Liver (tissue), 3 donors: ENCODE results near the gene RPS6KB1.

Source experiments
- ATF3 ChIP-seq: IDR thresholded peaks from 2 replicates; pipeline ENCODE4 v1.6.1; 2016; ENCODE audit warnings: antibody characterized with exemption
- CTCF ChIP-seq: fragments of 150-350 bp; IDR thresholded peaks from 2 replicates; pipeline ENCODE4 v1.5.1; 2017; ENCODE audit warnings: improper control_type of control experiment, low read depth, low read length; ENCODE audit not compliant: missing input control
- MAX ChIP-seq: IDR thresholded peaks from 2 replicates; pipeline ENCODE4 v1.6.1; 2016; ENCODE audit warnings: antibody characterized with exemption
- REST ChIP-seq: IDR thresholded peaks from 2 replicates; pipeline ENCODE4 v1.6.1; 2016; ENCODE audit warnings: antibody characterized with exemption, mild to moderate bottlenecking
- RXRA ChIP-seq, 2 donors: IDR thresholded peaks; 2 replicates each; pipeline ENCODE4 v1.6.1; 2017 to 2018; ENCODE audit warnings: antibody characterized with exemption in 2 of 2, mild to moderate bottlenecking in 1 of 2
- donor health status: healthy.
- donor health status: healthy.

- no peak for TF ChIP-seq CTCF
- TF ChIP-seq RXRA (IDR thresholded peaks at IDR 0.05), result no peak
- no peak for TF ChIP-seq ATF3
- no peak for TF ChIP-seq MAX
- TF ChIP-seq REST, result no peak
Observed at GRCh38 chr17:59888145-59888750, 4.7 kb upstream of the RPS6KB1 start.
